DOHH2 (cell line): Measurements from ENCODE around the gene FRS2.

ENCODE experiments used
- H3F3A ChIP-seq: fragments of 200-600 bp; sonication (generic), shearing (Covaris generic); 2 replicates; pipeline ENCODE4 v1.6.0; 2016; ENCODE audit warnings: antibody characterized with exemption, mild to moderate bottlenecking; ENCODE audit not compliant: control insufficient read depth, insufficient read depth
- H3K27ac ChIP-seq: fragments of 200-600 bp; sonication (generic); 2 replicates; pipeline ENCODE4 v1.5.1; 2014; ENCODE audit warnings: low read depth, mild to moderate bottlenecking, low read length, moderate library complexity
- H3K27me3 ChIP-seq: fragments of 200-600 bp; sonication (generic); 2 replicates; pipeline ENCODE4 v1.6.1; 2014; ENCODE audit warnings: mild to moderate bottlenecking, low read length, mixed read lengths; ENCODE audit not compliant: control insufficient read depth
- H3K36me3 ChIP-seq: fragments of 200-600 bp; sonication (generic); 2 replicates; pipeline ENCODE4 v1.6.1; 2014; ENCODE audit warnings: mild to moderate bottlenecking, low read length, moderate library complexity, mixed read lengths; ENCODE audit not compliant: control insufficient read depth
- H3K4me1 ChIP-seq: fragments of 200-600 bp; sonication (generic); 2 replicates; pipeline ENCODE4 v1.6.1; 2014; ENCODE audit warnings: mild to moderate bottlenecking, low read length, mixed read lengths; ENCODE audit not compliant: control insufficient read depth
- H3K4me2 ChIP-seq: fragments of 200-600 bp; sonication (generic); 2 replicates; pipeline ENCODE4 v1.6.0; 2014; ENCODE audit warnings: mild to moderate bottlenecking, low read length, moderate library complexity
- H3K4me3 ChIP-seq: fragments of 200-600 bp; sonication (generic); 2 replicates; pipeline ENCODE4 v1.5.1; 2014; ENCODE audit warnings: mild to moderate bottlenecking, low read length, mixed read lengths
- H3K79me2 ChIP-seq: fragments of 200-600 bp; sonication (generic); 2 replicates; pipeline ENCODE4 v1.6.1; 2014; ENCODE audit warnings: mild to moderate bottlenecking, low read length, mixed read lengths; ENCODE audit not compliant: control insufficient read depth
- H3K9me2 ChIP-seq: fragments of 200-600 bp; sonication (generic); replicated peaks from 2 replicates; pipeline ENCODE4 v1.6.1; 2014; ENCODE audit warnings: mild to moderate bottlenecking, low read length, mixed read lengths; ENCODE audit not compliant: control insufficient read depth
- H3K9me3 ChIP-seq: fragments of 200-600 bp; sonication (generic); 2 replicates; pipeline ENCODE4 v1.6.1; 2014; ENCODE audit warnings: antibody characterized with exemption, low read length, mixed read lengths; ENCODE audit not compliant: control insufficient read depth, insufficient read depth
- H4K20me1 ChIP-seq: fragments of 200-600 bp; sonication (generic); 2 replicates; pipeline ENCODE4 v1.6.0; 2014; ENCODE audit warnings: low read depth, mild to moderate bottlenecking, antibody characterized with exemption, low read length, moderate library complexity; ENCODE audit not compliant: control insufficient read depth, insufficient read depth
- EZH2phosphoT487 ChIP-seq: fragments of 200-600 bp; sonication (generic); IDR thresholded peaks from 2 replicates; pipeline ENCODE4 v1.6.1; 2017; ENCODE audit warnings: borderline replicate concordance, mild to moderate bottlenecking, antibody characterized with exemption, low read length, moderate library complexity, mixed read lengths
- TF ChIP-seq, protein P1 (sequence below): fragments of 200-600 bp; sonication (generic); IDR thresholded peaks from one replicate; pipeline ENCODE4 v1.5.1; 2014; ENCODE audit warnings: antibody characterized with exemption, mild to moderate bottlenecking, low read depth, low read length; ENCODE audit not compliant: poor library complexity, severe bottlenecking

Gene FRS2

GRCh38 chr12:69595689-69596088 lies 125.5 kb downstream of the FRS2 start:
- H4K20me1 ChIP-seq = no peaks in the 10 kb centered on the region; the same call in 1 of the 2 replicates
- H3F3A ChIP-seq = peaks cover 10% of the 10 kb centered on the region
- no peaks in the 10 kb centered on the region for H3K9me2 ChIP-seq
- H3K27ac ChIP-seq = no peak overlapping the region
- H3K4me3 ChIP-seq = no peak overlapping the region
- H3K4me1 ChIP-seq = no peaks in the 10 kb centered on the region
- H3K27me3 ChIP-seq = no peaks in the 10 kb centered on the region
- peaks cover 21% of the 10 kb centered on the region for H3K79me2 ChIP-seq
- H3K4me2 ChIP-seq = no peak overlapping the region
- no peaks in the 10 kb centered on the region for H3K9me3 ChIP-seq
- TF ChIP-seq, protein P1, sequence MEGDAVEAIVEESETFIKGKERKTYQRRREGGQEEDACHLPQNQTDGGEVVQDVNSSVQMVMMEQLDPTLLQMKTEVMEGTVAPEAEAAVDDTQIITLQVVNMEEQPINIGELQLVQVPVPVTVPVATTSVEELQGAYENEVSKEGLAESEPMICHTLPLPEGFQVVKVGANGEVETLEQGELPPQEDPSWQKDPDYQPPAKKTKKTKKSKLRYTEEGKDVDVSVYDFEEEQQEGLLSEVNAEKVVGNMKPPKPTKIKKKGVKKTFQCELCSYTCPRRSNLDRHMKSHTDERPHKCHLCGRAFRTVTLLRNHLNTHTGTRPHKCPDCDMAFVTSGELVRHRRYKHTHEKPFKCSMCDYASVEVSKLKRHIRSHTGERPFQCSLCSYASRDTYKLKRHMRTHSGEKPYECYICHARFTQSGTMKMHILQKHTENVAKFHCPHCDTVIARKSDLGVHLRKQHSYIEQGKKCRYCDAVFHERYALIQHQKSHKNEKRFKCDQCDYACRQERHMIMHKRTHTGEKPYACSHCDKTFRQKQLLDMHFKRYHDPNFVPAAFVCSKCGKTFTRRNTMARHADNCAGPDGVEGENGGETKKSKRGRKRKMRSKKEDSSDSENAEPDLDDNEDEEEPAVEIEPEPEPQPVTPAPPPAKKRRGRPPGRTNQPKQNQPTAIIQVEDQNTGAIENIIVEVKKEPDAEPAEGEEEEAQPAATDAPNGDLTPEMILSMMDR = no peak
- no peak for TF ChIP-seq EZH2phosphoT487
- H3K36me3 ChIP-seq = peaks cover 93% of the 10 kb centered on the region

DNA sequence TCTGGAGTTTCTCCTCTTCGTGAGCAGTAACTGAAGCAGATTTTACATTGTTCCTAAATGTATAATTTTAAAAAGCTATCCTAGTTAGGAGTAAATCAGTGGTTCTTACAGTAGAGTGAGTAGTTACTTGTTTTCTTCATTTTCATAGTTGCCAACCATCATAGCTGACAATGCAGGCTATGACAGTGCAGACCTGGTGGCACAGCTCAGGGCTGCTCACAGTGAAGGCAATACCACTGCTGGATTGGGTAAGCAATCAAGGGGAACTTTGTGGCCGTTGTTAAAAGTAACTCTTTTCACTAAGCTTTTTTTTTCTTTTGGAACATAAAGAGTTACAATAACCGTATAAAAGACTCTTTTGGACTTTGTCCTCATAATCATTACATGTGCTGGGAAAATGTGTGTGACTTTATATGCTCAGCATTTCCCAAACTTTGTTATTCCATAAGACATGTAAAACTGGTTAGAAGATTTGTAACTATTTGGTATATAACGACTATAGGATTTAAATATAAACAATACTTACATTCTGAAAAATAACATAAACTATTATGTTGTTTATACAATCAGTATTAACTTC lies 128.1 kb downstream of the FRS2 start:
- Histone ChIP-seq H3K4me2 (no peak overlapping the region), H3K4me1 (no peaks in the 10 kb centered on the region), H3K4me3 (no peak overlapping the region), H3K9me2 (no peaks in the 10 kb centered on the region), H3K9me3 (no peaks in the 10 kb centered on the region), H3K79me2 (peaks cover 11% of the 10 kb centered on the region; the same call in 1 of the 2 replicates), H3K27me3 (no peaks in the 10 kb centered on the region), H4K20me1 (no peaks in the 10 kb centered on the region; the same call in 1 of the 2 replicates), H3K36me3 (peaks cover 93% of the 10 kb centered on the region), H3F3A (peaks cover 27% of the 10 kb centered on the region), H3K27ac (no peak overlapping the region)
- no peak for TF ChIP-seq EZH2phosphoT487
- TF ChIP-seq, protein P1 = no peak

DNA sequence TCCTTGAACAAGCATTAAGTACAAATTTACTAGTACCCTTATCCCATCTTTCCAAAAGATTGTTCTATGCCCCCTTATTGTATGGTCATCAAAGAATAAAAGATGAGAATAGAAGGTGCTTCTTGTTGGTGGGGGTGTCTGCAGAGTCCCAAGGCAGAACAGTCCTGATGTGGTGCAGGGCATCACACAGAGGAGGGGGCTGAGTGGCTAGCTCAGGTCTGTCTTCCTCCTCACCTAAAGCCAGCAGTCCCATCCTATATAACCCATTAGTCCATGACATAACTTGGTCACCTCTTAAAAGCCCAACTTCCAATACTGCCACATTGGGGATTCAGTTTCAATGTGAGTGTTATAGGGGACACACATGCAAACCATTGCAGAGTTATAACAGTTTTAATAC lies 130.6 kb downstream of the FRS2 start:
- no peaks in the 10 kb centered on the region for H3K9me3 ChIP-seq
- H3K27ac ChIP-seq = no peak overlapping the region
- no peaks in the 10 kb centered on the region for H4K20me1 ChIP-seq
- H3K4me2 ChIP-seq = no peak overlapping the region
- H3K27me3 ChIP-seq = no peaks in the 10 kb centered on the region
- TF ChIP-seq, protein P1 = no peak
- no peak for TF ChIP-seq EZH2phosphoT487
- no peaks in the 10 kb centered on the region for H3K79me2 ChIP-seq
- H3K36me3 ChIP-seq = peaks cover 72% of the 10 kb centered on the region
- H3K4me1 ChIP-seq = no peaks in the 10 kb centered on the region
- no peak overlapping the region for H3K4me3 ChIP-seq
- H3F3A ChIP-seq = peaks cover 30% of the 10 kb centered on the region
- H3K9me2 ChIP-seq = no peaks in the 10 kb centered on the region
